ENCODE data around the gene CPNE9.

The CPNE9 gene

DNA sequence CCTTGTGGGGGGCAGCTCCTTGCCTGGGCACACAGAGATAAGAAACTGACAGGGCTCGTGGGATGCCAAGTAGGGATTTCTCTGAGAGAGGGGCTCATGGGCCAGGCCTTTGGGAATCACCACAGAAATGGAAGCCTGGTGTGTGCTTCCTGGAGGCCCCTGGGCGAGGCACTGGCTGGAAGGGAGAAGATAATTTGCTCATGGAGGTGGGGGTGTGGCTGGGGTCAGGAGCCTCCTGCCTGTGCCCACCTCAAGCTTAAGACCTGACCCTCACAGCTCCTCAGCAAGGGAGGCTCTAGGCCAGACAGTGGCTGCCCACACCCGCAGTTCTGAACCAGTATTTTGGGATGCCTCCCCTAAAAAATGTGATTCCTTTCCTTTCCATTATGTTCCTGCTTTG, 16.9 kb upstream of the CPNE9 start:
- no peak for DNase-seq (ENCODE audit: low read depth in 2 of 2)

GRCh38 chr3:9687514-9687913, 16.1 kb upstream of the CPNE9 start:
- DNase-seq (ENCODE audit: low read depth in 2 of 2): no peak

DNA sequence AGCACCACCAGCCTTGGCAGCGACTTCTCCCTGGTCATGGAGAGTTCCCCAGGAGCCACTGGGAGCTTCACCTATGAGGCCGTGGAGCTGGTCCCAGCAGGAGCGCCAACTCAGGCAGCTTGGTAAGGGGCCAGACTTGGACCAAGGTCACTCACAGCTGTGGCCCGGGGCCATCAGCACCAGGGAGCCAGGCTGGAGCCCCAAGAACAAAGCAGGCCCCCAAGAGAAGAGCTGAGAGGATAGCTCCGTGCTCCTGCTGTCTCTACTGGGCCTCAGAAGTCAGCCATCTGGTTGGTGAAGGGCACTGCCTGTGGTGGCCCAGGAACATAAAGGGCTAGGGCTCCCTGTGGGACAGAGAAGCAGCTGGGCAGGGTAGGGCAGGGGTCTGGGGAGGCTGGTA, 14.7 kb upstream of the CPNE9 start:
- no peak for DNase-seq (ENCODE audit: low read depth in 2 of 2)

DNA sequence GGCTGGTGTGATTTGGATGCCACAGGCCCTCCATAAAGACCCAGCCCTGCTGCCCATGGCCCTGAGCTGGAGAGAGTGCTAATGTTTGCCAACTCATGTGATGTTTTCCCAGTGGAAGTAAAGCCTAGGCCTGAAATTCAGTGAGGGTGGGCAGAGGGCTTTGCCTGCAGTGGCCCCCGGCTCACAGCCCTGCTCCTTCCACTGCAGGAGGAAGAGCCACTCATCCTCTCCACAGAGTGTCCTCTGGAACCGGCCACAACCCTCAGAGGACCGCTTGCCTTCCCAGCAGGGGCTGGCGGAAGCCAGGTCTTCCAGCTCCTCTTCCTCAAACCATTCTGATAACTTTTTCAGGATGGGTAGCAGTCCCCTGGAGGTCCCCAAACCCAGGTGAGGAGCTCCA, 13.9 kb upstream of the CPNE9 start:
- no peak for DNase-seq (ENCODE audit: low read depth in 2 of 2)

GRCh38 chr3:9690451-9691450, 12.9 kb upstream of the CPNE9 start:
- DNase-seq (ENCODE audit: low read depth in 2 of 2): no peak

GRCh38 chr3:9691636-9692035, 12.0 kb upstream of the CPNE9 start:
- no peak for DNase-seq (ENCODE audit: low read depth in 2 of 2)

DNA sequence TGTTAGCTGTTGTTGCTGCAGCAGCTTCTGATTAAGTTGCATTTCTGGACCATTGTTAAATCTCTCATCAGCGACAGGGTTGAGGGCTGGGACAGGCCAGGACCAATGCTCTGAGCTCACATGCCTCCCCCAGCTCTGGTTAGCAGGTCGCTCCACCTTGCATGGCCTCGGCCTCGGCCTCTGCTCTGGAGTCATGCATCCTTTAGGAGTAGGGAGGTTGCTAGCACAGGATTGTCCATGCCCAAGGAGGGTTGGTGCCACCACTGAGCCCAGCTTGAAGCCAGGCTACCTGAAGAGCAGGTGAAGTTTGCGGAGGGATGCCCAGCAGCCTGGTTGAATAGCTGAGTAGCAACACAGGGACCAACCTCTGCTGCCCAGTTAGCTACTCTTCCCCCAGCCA, 11.2 kb upstream of the CPNE9 start:
- no peak for DNase-seq (ENCODE audit: low read depth in 2 of 2)

DNA sequence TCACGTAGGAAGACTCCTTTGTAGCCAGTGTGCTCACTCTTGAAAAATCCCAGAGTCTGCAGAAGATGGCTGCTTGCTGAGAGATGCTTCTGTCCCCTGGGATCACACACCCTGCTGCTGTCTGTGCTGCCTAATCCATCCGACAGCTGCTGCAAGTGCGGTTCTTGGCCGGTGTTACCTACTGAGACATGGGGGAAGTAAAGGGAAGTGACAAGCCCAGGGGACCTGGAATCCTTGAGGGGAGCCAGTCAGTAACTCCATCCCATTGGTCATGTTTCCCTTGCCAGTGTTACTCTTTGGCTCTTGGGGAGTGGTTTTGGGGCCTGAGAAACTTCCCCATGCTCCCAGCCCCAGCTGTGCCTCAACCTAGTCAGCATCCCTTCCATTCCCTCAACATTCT, 8.3 kb upstream of the CPNE9 start:
- no peak for DNase-seq (ENCODE audit: low read depth in 2 of 2)

- no peak for DNase-seq (ENCODE audit: low read depth in 2 of 2)
These were observed 7.9 kb upstream of the CPNE9 start for GRCh38 chr3:9695746-9696145.

GRCh38 chr3:9696480-9697220, 7.0 kb upstream of the CPNE9 start:
- no peak for DNase-seq (ENCODE audit: low read depth in 2 of 2)

- DNase-seq (ENCODE audit: low read depth in 2 of 2): no peak
These were observed 5.7 kb upstream of the CPNE9 start for GRCh38 chr3:9697892-9698291.

GRCh38 chr3:9698293-9698692, 5.3 kb upstream of the CPNE9 start:
- no peak for DNase-seq (ENCODE audit: low read depth in 2 of 2)

- DNase-seq (ENCODE audit: low read depth in 2 of 2): no peak
These were observed 3.1 kb upstream of the CPNE9 start for GRCh38 chr3:9700536-9700935.

DNA sequence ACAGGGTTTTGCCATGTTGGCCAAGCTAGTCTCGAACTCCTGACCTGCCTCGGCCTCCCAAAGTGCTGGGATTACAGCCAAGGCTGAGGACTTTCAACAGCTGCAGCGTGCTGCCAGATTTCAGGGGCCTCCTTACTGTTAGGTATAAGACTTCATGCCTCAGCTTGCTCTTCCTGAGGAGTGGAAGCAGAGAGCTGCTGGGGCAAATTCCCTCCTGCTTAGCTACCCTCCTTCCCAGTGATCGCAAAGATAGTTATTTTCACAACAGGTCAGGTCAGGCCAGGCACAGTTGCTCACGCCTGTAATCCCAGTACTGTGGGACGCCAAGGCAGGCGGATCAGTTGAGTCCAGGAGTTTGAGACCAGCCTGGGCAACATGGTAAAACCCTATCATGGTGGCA, 2.6 kb upstream of the CPNE9 start:
- DNase-seq (ENCODE audit: low read depth in 2 of 2): no peak

- DNase-seq (ENCODE audit: low read depth in 2 of 2): no peak
These were observed 1.9 kb upstream of the CPNE9 start for GRCh38 chr3:9701711-9702110.

DNA sequence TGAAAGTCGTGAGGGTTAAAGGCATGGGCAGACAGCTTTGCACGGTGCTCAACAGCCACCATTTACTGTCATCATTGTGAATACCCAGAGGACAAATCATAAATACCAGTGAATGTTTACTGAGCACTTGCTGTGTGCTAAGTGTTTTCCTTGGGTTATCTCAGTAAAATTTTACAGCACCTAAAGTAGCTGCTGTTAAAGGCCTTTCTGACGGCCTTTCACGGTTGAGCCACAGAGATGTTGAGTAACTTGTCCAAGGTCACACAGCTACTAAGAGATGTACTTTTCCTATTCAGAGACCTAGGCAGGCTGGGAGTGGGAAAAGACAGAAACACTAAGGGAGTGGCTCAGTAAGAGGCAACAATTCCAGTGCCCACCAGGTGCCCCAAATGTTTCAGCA, 393 bp upstream of the CPNE9 start:
- no peak for DNase-seq (ENCODE audit: low read depth in 2 of 2)

DNA sequence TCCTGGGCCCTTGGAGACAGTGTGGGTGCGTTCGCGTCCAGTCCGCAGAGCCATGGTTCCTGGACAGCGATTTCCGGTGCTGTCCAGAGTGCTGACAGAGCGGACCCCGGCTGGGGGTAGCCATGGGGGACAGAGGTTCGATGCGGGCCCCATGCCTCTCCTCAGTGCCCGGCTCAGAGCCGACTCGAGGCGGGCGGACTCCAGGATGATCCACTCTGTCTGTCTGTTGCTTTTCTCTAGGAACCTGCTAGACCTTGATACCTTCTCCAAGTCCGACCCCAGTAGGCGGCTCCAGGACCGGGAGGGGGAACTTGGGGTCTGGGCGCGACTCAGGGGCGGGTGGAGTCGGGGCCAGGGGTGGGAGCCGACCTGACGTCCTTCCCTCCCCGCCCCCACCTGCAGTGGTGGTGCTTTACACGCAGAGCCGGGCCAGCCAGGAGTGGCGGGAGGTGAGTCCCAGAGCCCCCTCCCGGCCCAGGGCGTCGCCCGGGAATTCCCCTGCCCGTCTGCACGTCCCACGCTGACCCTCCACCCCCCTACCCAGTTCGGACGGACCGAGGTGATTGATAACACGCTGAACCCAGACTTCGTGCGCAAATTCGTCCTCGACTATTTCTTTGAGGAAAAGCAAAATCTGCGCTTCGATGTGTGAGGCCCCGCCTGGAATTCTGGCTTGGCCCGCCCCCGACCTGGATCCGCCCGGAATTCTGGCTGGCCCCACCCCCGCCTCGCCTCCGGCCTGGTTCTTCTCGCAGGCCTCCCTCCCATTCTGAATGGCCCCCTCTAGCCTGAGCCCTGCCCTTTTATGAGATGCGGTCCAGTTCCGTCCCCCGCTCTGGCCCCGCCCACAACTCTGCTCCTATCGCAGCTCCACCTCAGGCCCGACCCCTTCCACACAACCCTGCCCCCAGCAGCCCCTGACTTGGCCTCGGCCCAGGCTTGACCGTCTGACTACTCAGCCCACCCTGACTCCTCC, 1.0 kb downstream of the CPNE9 start:
- no peak for DNase-seq (ENCODE audit: low read depth in 2 of 2)

DNA sequence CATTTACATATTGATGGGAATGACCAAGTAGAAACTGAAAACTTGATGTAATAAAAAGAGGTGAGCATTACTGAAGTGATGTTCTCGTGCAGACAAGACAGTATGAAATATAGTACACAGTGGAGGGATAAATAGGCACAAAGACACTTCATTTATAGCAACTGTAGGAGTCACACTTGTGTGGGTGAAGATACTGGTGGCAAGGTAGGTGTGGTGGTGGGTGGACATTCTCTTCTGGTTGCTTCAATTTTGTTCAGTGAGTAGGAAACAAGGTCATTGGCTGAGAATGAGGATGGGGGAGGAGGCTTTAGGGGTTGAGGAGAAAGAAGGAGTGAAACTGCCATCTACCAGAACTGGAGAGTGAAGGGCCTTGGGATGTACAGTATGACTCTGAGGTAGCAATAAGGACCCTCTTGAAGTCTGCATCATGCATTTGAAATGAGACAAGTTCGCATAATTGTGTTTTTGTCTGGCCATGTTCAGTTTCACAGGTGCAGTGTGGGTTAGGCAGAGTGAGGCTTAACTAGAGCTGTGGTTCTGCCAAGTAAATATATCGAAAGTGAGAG, 6.6 kb downstream of the CPNE9 start:
- DNase-seq (ENCODE audit: low read depth in 2 of 2): no peak

- no peak for DNase-seq (ENCODE audit: low read depth in 2 of 2)
These were observed 8.8 kb downstream of the CPNE9 start for GRCh38 chr3:9712415-9712814.

- DNase-seq (ENCODE audit: low read depth in 2 of 2): no peak
These were observed 9.5 kb downstream of the CPNE9 start for GRCh38 chr3:9713142-9713541.

- no peak for DNase-seq (ENCODE audit: low read depth in 2 of 2)
These were observed 11.5 kb downstream of the CPNE9 start for GRCh38 chr3:9715136-9715535.
